ENCODE data around the gene PTPN13. TPM values are rescaled to one million over a fixed set of nuclear protein-coding genes. Genes with fewer than 3 reads are reported as not detected.

PTPN13 gene
- total RNA-seq, 2 experiments from 2014 or later = 3.9 to 4.1 TPM

- ATAC-seq (ENCODE audit: poor library complexity) (no peak), DNase-seq (peak in 1 of 14 experiments; percentile 8)
- H3K4me3 ChIP-seq (ENCODE audit: low read length) = no peak overlapping the region
- Mint-ChIP-seq H3K4me1 (ENCODE audit: low read depth) (no peaks in the 10 kb centered on the region), H3K4me3 (no peak overlapping the region), H3K27me3 (peaks cover 5% of the 10 kb centered on the region), H3K36me3 (ENCODE audit: low read depth) (peaks cover under 1% of the 10 kb centered on the region), H3K9me3 (peaks cover 3% of the 10 kb centered on the region), H3K27ac (no peak overlapping the region)
- H3K27ac ChIP-seq (ENCODE audit: low read depth in 1 of 2, low read length in 2 of 2) = no peak overlapping the region
- H3K9me3 ChIP-seq (ENCODE audit: control insufficient read depth in 1 of 2, insufficient read depth in 1 of 2, low read length in 2 of 2) = peaks cover 3 to 6% of the 10 kb centered on the region in 2 experiments
- TF ChIP-seq, protein P1, sequence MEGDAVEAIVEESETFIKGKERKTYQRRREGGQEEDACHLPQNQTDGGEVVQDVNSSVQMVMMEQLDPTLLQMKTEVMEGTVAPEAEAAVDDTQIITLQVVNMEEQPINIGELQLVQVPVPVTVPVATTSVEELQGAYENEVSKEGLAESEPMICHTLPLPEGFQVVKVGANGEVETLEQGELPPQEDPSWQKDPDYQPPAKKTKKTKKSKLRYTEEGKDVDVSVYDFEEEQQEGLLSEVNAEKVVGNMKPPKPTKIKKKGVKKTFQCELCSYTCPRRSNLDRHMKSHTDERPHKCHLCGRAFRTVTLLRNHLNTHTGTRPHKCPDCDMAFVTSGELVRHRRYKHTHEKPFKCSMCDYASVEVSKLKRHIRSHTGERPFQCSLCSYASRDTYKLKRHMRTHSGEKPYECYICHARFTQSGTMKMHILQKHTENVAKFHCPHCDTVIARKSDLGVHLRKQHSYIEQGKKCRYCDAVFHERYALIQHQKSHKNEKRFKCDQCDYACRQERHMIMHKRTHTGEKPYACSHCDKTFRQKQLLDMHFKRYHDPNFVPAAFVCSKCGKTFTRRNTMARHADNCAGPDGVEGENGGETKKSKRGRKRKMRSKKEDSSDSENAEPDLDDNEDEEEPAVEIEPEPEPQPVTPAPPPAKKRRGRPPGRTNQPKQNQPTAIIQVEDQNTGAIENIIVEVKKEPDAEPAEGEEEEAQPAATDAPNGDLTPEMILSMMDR (IDR thresholded peaks at IDR 0.05) = no peak
- H3K36me3 ChIP-seq (ENCODE audit: insufficient read depth, low read length) = no peaks in the 10 kb centered on the region
- intact Hi-C loops (cut with DNase I, micrococcal nuclease) = no loop called here
- CTCF ChIA-PET = no interaction called here
- no peaks in the 10 kb centered on the region for H3K27me3 ChIP-seq (ENCODE audit: control insufficient read depth in 1 of 2, insufficient read depth in 2 of 2, low read length in 2 of 2)
- POLR2A ChIA-PET = no interaction called here
- H3K4me1 ChIP-seq (ENCODE audit: insufficient read depth, low read length) = no peaks in the 10 kb centered on the region
Observed at GRCh38 chr4:86657910-86658309, 63.8 kb downstream of the PTPN13 start.

DNA sequence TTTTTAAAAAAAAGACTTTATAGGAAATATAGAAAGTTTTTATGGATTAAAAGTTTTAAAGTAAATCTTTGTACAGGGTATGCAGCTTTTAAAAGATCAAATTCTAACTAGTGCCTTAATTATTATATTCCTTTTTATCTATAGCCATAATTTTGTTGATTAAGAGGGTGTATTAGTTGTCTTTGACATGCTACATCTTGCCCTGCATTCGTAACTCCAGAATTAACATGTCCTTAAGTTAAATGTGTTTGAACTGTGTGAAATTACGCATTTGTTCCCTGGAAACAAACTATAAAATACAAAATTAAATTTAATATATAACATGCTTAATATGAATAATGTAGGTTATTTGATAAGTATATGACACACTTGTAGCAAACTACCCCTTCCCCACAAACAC, 66.3 kb downstream of the PTPN13 start:
- Mint-ChIP-seq H3K36me3 (ENCODE audit: low read depth) (no peaks in the 10 kb centered on the region), H3K27ac (no peak overlapping the region), H3K9me3 (peaks cover 3% of the 10 kb centered on the region), H3K4me1 (ENCODE audit: low read depth) (no peaks in the 10 kb centered on the region), H3K27me3 (peaks cover 5% of the 10 kb centered on the region), H3K4me3 (no peak overlapping the region)
- DNase-seq (no peak), ATAC-seq (ENCODE audit: poor library complexity) (no peak)
- H3K4me3 ChIP-seq (ENCODE audit: low read length) = no peak overlapping the region
- ChIA-PET CTCF (no interaction called here), POLR2A (no interaction called here)
- H3K27ac ChIP-seq (ENCODE audit: low read depth in 1 of 2, low read length in 2 of 2) = no peak overlapping the region
- no peaks in the 10 kb centered on the region for H3K9me3 ChIP-seq (ENCODE audit: control insufficient read depth in 1 of 2, insufficient read depth in 1 of 2, low read length in 2 of 2)
- no peaks in the 10 kb centered on the region for H3K36me3 ChIP-seq (ENCODE audit: insufficient read depth, low read length)
- intact Hi-C loops (cut with DNase I, micrococcal nuclease) = no loop called here
- H3K27me3 ChIP-seq (ENCODE audit: control insufficient read depth in 1 of 2, insufficient read depth in 2 of 2, low read length in 2 of 2) = no peaks in the 10 kb centered on the region
- TF ChIP-seq, protein P1 (IDR thresholded peaks at IDR 0.05) = no peak
- H3K4me1 ChIP-seq (ENCODE audit: insufficient read depth, low read length) = no peaks in the 10 kb centered on the region

DNA sequence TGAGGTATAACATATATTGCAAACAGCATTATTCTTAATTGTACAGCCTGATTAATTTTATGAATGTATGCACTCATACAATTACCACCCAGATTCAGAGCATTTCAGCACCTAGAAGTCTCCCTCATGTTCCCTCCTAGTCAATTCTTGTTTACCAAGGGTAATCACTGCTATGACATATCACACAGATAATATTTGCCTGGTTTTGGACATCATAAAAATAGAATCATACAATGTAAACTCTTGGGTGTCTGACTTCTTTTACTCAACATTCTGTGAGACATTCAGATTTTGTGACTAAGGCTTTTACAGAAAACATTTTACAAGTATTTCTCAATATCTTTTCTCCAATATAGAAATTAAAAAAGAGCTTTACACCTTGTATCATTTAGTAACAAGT, 66.9 kb downstream of the PTPN13 start:
- H3K27ac Mint-ChIP-seq = no peak overlapping the region
- H3K9me3 ChIP-seq (ENCODE audit: control insufficient read depth in 1 of 2, insufficient read depth in 1 of 2, low read length in 2 of 2) = no peaks in the 10 kb centered on the region
- intact Hi-C loops (cut with DNase I, micrococcal nuclease) = no loop called here

More for the DNA sequence above, 66.9 kb downstream of the PTPN13 start:
- no peaks in the 10 kb centered on the region for H3K27me3 ChIP-seq (ENCODE audit: control insufficient read depth in 1 of 2, insufficient read depth in 2 of 2, low read length in 2 of 2)
- DNase-seq (no peak), ATAC-seq (ENCODE audit: poor library complexity) (no peak)
- ChIA-PET CTCF (no interaction called here), POLR2A (no interaction called here)
- Mint-ChIP-seq H3K4me3 (no peak overlapping the region), H3K9me3 (no peaks in the 10 kb centered on the region), H3K36me3 (ENCODE audit: low read depth) (no peaks in the 10 kb centered on the region), H3K27me3 (peaks cover 5% of the 10 kb centered on the region), H3K4me1 (ENCODE audit: low read depth) (no peaks in the 10 kb centered on the region)
- TF ChIP-seq, protein P1 (IDR thresholded peaks at IDR 0.05) = no peak
- H3K27ac ChIP-seq (ENCODE audit: low read depth in 1 of 2, low read length in 2 of 2) = no peak overlapping the region
- no peaks in the 10 kb centered on the region for H3K36me3 ChIP-seq (ENCODE audit: insufficient read depth, low read length)
- no peak overlapping the region for H3K4me3 ChIP-seq (ENCODE audit: low read length)
- no peaks in the 10 kb centered on the region for H3K4me1 ChIP-seq (ENCODE audit: insufficient read depth, low read length)

All from CD4-positive, alpha-beta T cell (primary cell).